ENCODE measurements around the gene ZNF157. TPM values are rescaled to one million over a fixed set of nuclear protein-coding genes. Genes with fewer than 3 reads are reported as not detected.

ZNF157 gene
- polyA plus RNA-seq, 1 experiment = 0.07 TPM

- TF ChIP-seq, protein P1, sequence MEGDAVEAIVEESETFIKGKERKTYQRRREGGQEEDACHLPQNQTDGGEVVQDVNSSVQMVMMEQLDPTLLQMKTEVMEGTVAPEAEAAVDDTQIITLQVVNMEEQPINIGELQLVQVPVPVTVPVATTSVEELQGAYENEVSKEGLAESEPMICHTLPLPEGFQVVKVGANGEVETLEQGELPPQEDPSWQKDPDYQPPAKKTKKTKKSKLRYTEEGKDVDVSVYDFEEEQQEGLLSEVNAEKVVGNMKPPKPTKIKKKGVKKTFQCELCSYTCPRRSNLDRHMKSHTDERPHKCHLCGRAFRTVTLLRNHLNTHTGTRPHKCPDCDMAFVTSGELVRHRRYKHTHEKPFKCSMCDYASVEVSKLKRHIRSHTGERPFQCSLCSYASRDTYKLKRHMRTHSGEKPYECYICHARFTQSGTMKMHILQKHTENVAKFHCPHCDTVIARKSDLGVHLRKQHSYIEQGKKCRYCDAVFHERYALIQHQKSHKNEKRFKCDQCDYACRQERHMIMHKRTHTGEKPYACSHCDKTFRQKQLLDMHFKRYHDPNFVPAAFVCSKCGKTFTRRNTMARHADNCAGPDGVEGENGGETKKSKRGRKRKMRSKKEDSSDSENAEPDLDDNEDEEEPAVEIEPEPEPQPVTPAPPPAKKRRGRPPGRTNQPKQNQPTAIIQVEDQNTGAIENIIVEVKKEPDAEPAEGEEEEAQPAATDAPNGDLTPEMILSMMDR (IDR thresholded peaks at IDR 0.05; ENCODE audit: low read depth, low read length) = no peak
- Histone ChIP-seq H3K4me3 (ENCODE audit: low read depth, low read length) (no peak overlapping the region), H3K9me3 (ENCODE audit: control insufficient read depth, insufficient read depth, low read length) (no peaks in the 10 kb centered on the region), H3K27me3 (ENCODE audit: control insufficient read depth, insufficient read depth, low read length) (no peaks in the 10 kb centered on the region), H3K27ac (ENCODE audit: low read depth, low read length) (no peak overlapping the region)
- no peak for DNase-seq (ENCODE audit: low read depth, low spot score)
- ChIA-PET POLR2A (no interaction called here), CTCF (no interaction called here)
Measured at GRCh38 chrX:47430925-47431324, 60.5 kb downstream of the ZNF157 start.

- DNase-seq (ENCODE audit: low read depth, low spot score) = no peak
- ChIA-PET CTCF (no interaction called here), POLR2A (no interaction called here)
- TF ChIP-seq, protein P1 (IDR thresholded peaks at IDR 0.05; ENCODE audit: low read depth, low read length) = no peak
- Histone ChIP-seq H3K9me3 (ENCODE audit: control insufficient read depth, insufficient read depth, low read length) (peaks cover 19% of the 10 kb centered on the region), H3K4me3 (ENCODE audit: low read depth, low read length) (no peak overlapping the region), H3K27ac (ENCODE audit: low read depth, low read length) (no peak overlapping the region), H3K27me3 (ENCODE audit: control insufficient read depth, insufficient read depth, low read length) (no peaks in the 10 kb centered on the region)
Measured at GRCh38 chrX:47446431-47446830, 76.1 kb downstream of the ZNF157 start.

GRCh38 chrX:47446971-47447370, 76.6 kb downstream of the ZNF157 start:
- no peak overlapping the region for H3K4me3 ChIP-seq (ENCODE audit: low read depth, low read length)
- no peaks in the 10 kb centered on the region for H3K27me3 ChIP-seq (ENCODE audit: control insufficient read depth, insufficient read depth, low read length)
- CTCF ChIA-PET = no interaction called here
- H3K27ac ChIP-seq (ENCODE audit: low read depth, low read length) = no peak overlapping the region
- TF ChIP-seq, protein P1 (IDR thresholded peaks at IDR 0.05; ENCODE audit: low read depth, low read length) = no peak
- peaks cover 21% of the 10 kb centered on the region for H3K9me3 ChIP-seq (ENCODE audit: control insufficient read depth, insufficient read depth, low read length)
- POLR2A ChIA-PET = no interaction called here
- no peak for DNase-seq (ENCODE audit: low read depth, low spot score)

DNA sequence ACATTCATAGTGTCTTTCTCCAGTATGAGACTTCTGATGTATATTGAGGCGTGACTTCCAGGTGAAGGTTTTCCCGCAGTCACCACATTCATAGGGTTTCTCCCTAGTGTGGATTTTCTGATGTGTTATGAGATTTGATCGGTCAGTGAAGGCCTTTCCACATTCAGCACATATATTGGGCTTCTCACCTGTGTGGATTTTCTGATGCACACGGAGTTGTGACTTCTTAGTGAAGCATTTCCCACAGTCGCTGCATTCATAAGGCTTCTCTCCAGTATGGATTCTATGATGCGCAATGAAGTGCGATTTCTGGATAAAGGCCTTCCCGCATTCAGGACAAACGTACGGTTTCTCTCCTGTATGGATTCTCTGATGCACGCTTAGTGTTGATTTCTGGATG, 77.2 kb downstream of the ZNF157 start:
- no peak overlapping the region for H3K4me3 ChIP-seq (ENCODE audit: low read depth, low read length)
- POLR2A ChIA-PET = no interaction called here
- CTCF ChIA-PET = no interaction called here
- H3K27me3 ChIP-seq (ENCODE audit: control insufficient read depth, insufficient read depth, low read length) = no peaks in the 10 kb centered on the region
- no peak overlapping the region for H3K27ac ChIP-seq (ENCODE audit: low read depth, low read length)
- DNase-seq (ENCODE audit: low read depth, low spot score) = no peak
- H3K9me3 ChIP-seq (ENCODE audit: control insufficient read depth, insufficient read depth, low read length) = peaks cover 24% of the 10 kb centered on the region
- TF ChIP-seq, protein P1 (IDR thresholded peaks at IDR 0.05; ENCODE audit: low read depth, low read length) = no peak

- Histone ChIP-seq H3K27ac (ENCODE audit: low read depth, low read length) (no peak overlapping the region), H3K27me3 (ENCODE audit: control insufficient read depth, insufficient read depth, low read length) (no peaks in the 10 kb centered on the region), H3K9me3 (ENCODE audit: control insufficient read depth, insufficient read depth, low read length) (peaks cover 24% of the 10 kb centered on the region), H3K4me3 (ENCODE audit: low read depth, low read length) (no peak overlapping the region)
- TF ChIP-seq, protein P1 (IDR thresholded peaks at IDR 0.05; ENCODE audit: low read depth, low read length) = no peak
- no peak for DNase-seq (ENCODE audit: low read depth, low spot score)
- POLR2A ChIA-PET = no interaction called here
- CTCF ChIA-PET = no interaction called here
Measured at GRCh38 chrX:47448165-47448806, 77.9 kb downstream of the ZNF157 start.
